ENCODE data around the gene KRTAP9-9. TPM values are rescaled to one million over a fixed set of nuclear protein-coding genes. Genes with fewer than 3 reads are reported as not detected.

The KRTAP9-9 gene
- total RNA-seq, 1 donor from 2014 or later, result not detected

DNA sequence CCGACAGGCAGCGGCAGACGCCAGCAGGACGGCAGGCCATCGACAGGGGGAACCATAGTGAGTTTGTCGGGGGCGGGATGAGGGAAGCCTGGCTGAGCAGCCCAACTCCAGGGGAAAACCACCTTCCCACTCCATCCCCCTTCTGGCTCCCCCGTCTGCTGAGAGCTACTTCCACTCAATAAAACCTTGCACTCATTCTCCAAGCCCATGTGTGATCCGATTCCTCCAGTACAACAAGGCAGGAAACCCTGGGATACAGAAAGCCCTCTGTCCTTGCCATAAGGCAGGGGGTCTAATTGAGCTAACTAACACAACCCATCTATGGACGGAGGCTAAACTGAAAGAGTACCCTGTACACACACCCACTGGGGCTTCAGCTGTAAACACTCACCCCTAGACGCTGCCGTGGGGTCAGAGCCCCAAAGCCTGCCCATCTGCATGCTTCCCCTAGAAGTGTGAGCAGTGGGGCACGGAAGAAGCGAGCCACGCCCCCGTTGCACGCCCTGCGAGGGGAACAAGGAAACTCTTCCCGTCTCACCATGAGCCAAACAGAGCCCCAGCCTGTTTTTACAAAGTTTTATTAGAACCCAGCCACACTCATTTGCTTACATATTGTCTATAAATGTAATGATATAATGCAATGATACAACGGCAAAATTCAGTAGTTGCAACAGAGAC is 43.4 kb downstream of the KRTAP9-9 start:
- TF ChIP-seq, protein P1, sequence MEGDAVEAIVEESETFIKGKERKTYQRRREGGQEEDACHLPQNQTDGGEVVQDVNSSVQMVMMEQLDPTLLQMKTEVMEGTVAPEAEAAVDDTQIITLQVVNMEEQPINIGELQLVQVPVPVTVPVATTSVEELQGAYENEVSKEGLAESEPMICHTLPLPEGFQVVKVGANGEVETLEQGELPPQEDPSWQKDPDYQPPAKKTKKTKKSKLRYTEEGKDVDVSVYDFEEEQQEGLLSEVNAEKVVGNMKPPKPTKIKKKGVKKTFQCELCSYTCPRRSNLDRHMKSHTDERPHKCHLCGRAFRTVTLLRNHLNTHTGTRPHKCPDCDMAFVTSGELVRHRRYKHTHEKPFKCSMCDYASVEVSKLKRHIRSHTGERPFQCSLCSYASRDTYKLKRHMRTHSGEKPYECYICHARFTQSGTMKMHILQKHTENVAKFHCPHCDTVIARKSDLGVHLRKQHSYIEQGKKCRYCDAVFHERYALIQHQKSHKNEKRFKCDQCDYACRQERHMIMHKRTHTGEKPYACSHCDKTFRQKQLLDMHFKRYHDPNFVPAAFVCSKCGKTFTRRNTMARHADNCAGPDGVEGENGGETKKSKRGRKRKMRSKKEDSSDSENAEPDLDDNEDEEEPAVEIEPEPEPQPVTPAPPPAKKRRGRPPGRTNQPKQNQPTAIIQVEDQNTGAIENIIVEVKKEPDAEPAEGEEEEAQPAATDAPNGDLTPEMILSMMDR (IDR thresholded peaks at IDR 0.05; ENCODE audit: unreplicated experiment), result no peak
- no peak overlapping the region for H3K27ac Mint-ChIP-seq
- no peak overlapping the region for H3K4me3 Mint-ChIP-seq
- peaks cover 6% of the 10 kb centered on the region for H3K36me3 Mint-ChIP-seq
- peaks cover 15% of the 10 kb centered on the region for H3K9me3 Mint-ChIP-seq
- no peak for DNase-seq (ENCODE audit: low spot score in 2 of 2, unreplicated experiment in 2 of 2)
- peaks cover 12% of the 10 kb centered on the region for H3K4me1 Mint-ChIP-seq
- H3K27me3 Mint-ChIP-seq (ENCODE audit: low read depth), result no peaks in the 10 kb centered on the region

DNA sequence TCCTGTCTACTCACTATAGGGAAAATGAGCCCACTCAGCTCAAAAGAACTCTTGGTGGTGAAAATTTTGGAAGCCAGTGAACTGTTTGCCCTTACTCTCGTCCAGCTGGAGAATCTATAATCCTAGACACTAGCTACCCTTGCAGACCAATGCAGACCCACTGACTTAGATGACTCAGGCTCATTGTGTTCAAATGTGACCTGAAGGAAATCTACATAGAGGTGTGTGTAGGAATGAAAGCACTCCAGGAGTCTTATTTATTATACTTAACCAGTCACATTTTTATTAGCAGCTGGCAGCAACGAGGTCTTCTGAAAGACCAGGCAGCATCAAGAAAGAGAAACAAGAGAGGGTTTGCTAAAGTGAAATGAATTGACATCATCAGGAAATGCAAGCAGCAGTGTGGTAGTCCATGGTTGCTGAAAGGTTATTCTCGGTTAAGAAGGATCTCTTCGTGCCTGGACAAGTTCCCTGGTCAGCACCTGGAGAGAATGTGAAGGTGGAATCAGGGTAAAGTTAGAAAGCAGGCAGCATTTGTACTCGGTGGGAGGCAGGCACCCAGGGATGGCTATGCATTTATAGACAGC is 46.1 kb downstream of the KRTAP9-9 start:
- Mint-ChIP-seq H3K9me3 (peaks cover 12% of the 10 kb centered on the region), H3K27ac (no peak overlapping the region), H3K4me3 (no peak overlapping the region), H3K36me3 (peaks cover 6% of the 10 kb centered on the region), H3K4me1 (peaks cover 4% of the 10 kb centered on the region), H3K27me3 (ENCODE audit: low read depth) (no peaks in the 10 kb centered on the region)
- no peak for DNase-seq (ENCODE audit: low spot score in 2 of 2, unreplicated experiment in 2 of 2)
- TF ChIP-seq, protein P1 (IDR thresholded peaks at IDR 0.05; ENCODE audit: unreplicated experiment), result no peak

DNA sequence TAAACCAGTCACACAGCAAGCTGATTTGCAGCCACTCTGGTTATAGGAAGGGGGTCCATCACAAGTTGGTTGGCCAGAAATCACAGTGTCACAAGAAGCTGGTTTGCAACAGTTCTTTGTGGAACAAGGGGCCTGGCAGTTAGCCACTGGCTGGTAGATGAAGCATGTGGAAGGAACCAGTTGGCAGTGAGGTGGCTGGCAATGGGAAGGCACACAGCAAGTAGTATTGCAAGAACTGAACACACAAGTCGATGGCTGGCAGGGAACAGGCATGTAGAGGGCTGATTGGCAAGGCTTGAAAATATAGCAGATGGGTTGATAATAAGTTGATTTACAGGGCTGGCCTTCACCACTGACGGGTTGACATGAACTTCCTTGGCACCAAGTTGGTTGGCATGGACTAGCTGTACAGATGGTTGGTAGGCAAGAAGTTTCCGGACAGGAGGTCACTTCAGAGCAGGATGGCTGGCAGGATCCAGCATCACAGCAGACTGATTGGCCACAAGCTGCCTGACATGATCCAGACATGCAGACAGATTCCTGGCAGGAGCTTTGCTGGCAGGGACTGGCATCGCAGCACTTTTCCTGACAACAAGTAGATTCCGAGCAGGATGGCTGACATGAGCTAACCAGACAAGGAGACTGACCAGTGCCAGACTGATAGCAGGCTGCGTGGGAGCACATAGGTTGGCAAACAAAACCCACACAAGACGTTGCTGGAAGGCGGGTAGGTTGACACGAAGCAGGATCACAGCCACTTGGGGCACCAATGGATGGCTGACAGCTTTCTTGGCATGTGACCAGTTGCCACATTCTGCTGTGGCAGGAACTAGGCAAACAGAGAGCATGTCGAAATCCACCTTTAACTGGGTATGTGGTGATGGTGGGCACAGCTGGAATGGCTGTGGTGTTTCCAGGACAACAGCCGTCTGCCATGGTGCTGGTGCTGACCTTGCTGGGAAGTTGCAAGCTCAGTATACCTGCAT is 47.0 kb downstream of the KRTAP9-9 start, which contains the start of gene KRTAP29-1:
Gene KRTAP29-1 (minus strand): TSS at position 936 of the 986 bp plus-strand sequence. CDS start 0 bp downstream, at position 936.
- Mint-ChIP-seq H3K4me1 (no peaks in the 10 kb centered on the region), H3K27ac (no peak within 1 kb of the TSS), H3K36me3 (peaks cover 6% of the 10 kb centered on the region), H3K4me3 (no peak within 1 kb of the TSS), H3K27me3 (ENCODE audit: low read depth) (no peaks in the 10 kb centered on the region), H3K9me3 (peaks cover 12% of the 10 kb centered on the region)
- TF ChIP-seq, protein P1 (IDR thresholded peaks at IDR 0.05; ENCODE audit: unreplicated experiment), result no peak
- no peak for DNase-seq (ENCODE audit: low spot score in 2 of 2, unreplicated experiment in 2 of 2)

DNA sequence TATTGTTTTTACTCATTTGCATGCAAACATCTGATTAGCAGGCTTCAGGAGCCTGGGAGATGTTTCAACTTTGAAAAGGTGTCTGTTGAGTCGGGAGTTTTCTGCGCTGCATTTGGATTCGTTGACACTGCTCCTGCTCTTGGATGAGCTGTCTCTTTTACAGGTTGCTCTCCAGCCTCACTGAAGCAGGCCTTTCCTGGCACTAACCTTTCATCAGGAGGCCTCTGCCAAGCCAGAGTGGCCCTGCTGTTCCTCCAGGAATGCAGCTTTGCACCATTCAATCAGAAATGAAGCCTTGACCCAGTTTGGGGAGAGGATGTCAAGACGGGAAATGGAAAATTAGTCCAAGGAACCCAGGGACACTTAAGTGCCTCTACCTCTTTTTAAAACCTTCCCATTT is 47.8 kb downstream of the KRTAP9-9 start:
- TF ChIP-seq, protein P1 (IDR thresholded peaks at IDR 0.05; ENCODE audit: unreplicated experiment), result no peak
- Mint-ChIP-seq H3K9me3 (peaks cover 12% of the 10 kb centered on the region), H3K36me3 (peaks cover 6% of the 10 kb centered on the region), H3K4me1 (no peaks in the 10 kb centered on the region), H3K27me3 (ENCODE audit: low read depth) (no peaks in the 10 kb centered on the region), H3K27ac (no peak overlapping the region), H3K4me3 (no peak overlapping the region)
- DNase-seq (ENCODE audit: low spot score in 2 of 2, unreplicated experiment in 2 of 2), result no peak

DNA sequence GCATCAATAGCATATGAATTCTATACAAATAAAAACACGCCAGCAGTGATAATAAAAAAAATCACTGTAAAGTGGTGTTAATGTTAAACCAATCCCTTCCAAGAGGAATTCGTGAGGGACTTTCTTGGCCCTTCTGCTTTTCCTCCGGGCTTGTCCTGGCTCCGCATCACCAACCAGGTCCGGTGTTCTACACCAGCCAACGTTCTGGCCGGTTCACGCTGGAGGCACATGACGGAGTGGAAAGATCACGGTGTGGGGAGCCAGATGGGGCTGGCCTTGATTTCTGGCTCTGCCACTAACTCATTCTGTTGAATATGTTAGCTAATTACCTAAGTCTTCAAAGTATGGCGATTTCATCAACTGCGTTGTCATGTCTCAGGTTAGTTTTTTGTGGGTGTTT is 48.9 kb downstream of the KRTAP9-9 start:
- Mint-ChIP-seq H3K27me3 (ENCODE audit: low read depth) (no peaks in the 10 kb centered on the region), H3K9me3 (peaks cover 12% of the 10 kb centered on the region), H3K4me3 (no peak overlapping the region), H3K4me1 (no peaks in the 10 kb centered on the region), H3K36me3 (peaks cover 6% of the 10 kb centered on the region), H3K27ac (no peak overlapping the region)
- TF ChIP-seq, protein P1 (IDR thresholded peaks at IDR 0.05; ENCODE audit: unreplicated experiment), result no peak
- no peak for DNase-seq (ENCODE audit: low spot score in 2 of 2, unreplicated experiment in 2 of 2)

Other genes starting within 250 kb of the KRTAP9-9 start
- 0.41 to 1.3 TPM (median 0.95 TPM) in 3 replicates for gene KRTAP3-1, start 246.3 kb upstream of the KRTAP9-9 start, total RNA-seq
- not detected in 3 replicates for gene KRTAP1-5, start 228.2 kb upstream of the KRTAP9-9 start, total RNA-seq
- gene KRTAP1-4, start 225.2 kb upstream of the KRTAP9-9 start, total RNA-seq, result not detected in 3 replicates
- gene KRTAP1-3, start 220.5 kb upstream of the KRTAP9-9 start, total RNA-seq, result not detected in 3 replicates
- not detected in 3 replicates for gene KRTAP1-1, start 213.9 kb upstream of the KRTAP9-9 start, total RNA-seq
- gene KRTAP2-1, start 208.1 kb upstream of the KRTAP9-9 start, total RNA-seq, result not detected in 3 replicates
- gene KRTAP2-2, start 200.2 kb upstream of the KRTAP9-9 start, total RNA-seq, result not detected in 3 replicates
- gene KRTAP2-3, start 195.3 kb upstream of the KRTAP9-9 start, total RNA-seq, result 0.45 to 0.91 TPM (median 0.69 TPM) in 3 replicates
- gene KRTAP2-4, start 189.5 kb upstream of the KRTAP9-9 start, total RNA-seq, result not detected in 3 replicates
- not detected in 3 replicates for gene KRTAP4-7, start 171.2 kb upstream of the KRTAP9-9 start, total RNA-seq
- not detected in 3 replicates for gene KRTAP4-8, start 157.2 kb upstream of the KRTAP9-9 start, total RNA-seq
- gene KRTAP4-16, start 153.2 kb upstream of the KRTAP9-9 start, total RNA-seq, result not detected in 3 replicates
- not detected in 3 replicates for gene KRTAP4-9, start 150.0 kb upstream of the KRTAP9-9 start, total RNA-seq
- gene KRTAP4-11, start 137.0 kb upstream of the KRTAP9-9 start, total RNA-seq, result not detected in 3 replicates
- not detected in 3 replicates for gene KRTAP4-12, start 131.2 kb upstream of the KRTAP9-9 start, total RNA-seq
- gene KRTAP4-6, start 114.8 kb upstream of the KRTAP9-9 start, total RNA-seq, result not detected in 3 replicates
- gene KRTAP4-5, start 105.6 kb upstream of the KRTAP9-9 start, total RNA-seq, result not detected in 3 replicates
- not detected in 3 replicates for gene KRTAP4-4, start 94.6 kb upstream of the KRTAP9-9 start, total RNA-seq
- not detected in 3 replicates for gene KRTAP4-3, start 87.2 kb upstream of the KRTAP9-9 start, total RNA-seq
- gene KRTAP4-2, start 77.2 kb upstream of the KRTAP9-9 start, total RNA-seq, result not detected in 3 replicates
- not detected in 3 replicates for gene KRTAP4-1, start 70.5 kb upstream of the KRTAP9-9 start, total RNA-seq
- gene KRTAP9-1, start 65.5 kb upstream of the KRTAP9-9 start, total RNA-seq, result not detected in 3 replicates
- not detected in 3 replicates for gene KRTAP9-2, start 28.7 kb upstream of the KRTAP9-9 start, total RNA-seq
- gene KRTAP9-3, start 22.9 kb upstream of the KRTAP9-9 start, total RNA-seq, result not detected in 3 replicates
- not detected in 3 replicates for gene KRTAP9-8, start 17.4 kb upstream of the KRTAP9-9 start, total RNA-seq
- not detected in 3 replicates for gene KRTAP9-4, start 5.7 kb upstream of the KRTAP9-9 start, total RNA-seq
- gene KRTAP9-6, start 10.0 kb downstream of the KRTAP9-9 start, total RNA-seq, result not detected in 3 replicates
- not detected in 3 replicates for gene KRTAP9-7, start 20.3 kb downstream of the KRTAP9-9 start, total RNA-seq
- gene KRTAP29-1, start 47.5 kb downstream of the KRTAP9-9 start, total RNA-seq, result not detected in 3 replicates
- gene KRTAP16-1, start 53.9 kb downstream of the KRTAP9-9 start, total RNA-seq, result not detected in 3 replicates
- gene KRTAP17-1, start 60.3 kb downstream of the KRTAP9-9 start, total RNA-seq, result not detected in 3 replicates
- gene KRT33A, start 95.4 kb downstream of the KRTAP9-9 start, total RNA-seq, result not detected in 3 replicates
- not detected in 3 replicates for gene KRT33B, start 114.4 kb downstream of the KRTAP9-9 start, total RNA-seq
- not detected in 3 replicates for gene KRT34, start 126.9 kb downstream of the KRTAP9-9 start, total RNA-seq
- not detected in 3 replicates for gene KRT31, start 142.2 kb downstream of the KRTAP9-9 start, total RNA-seq
- gene KRT37, start 169.2 kb downstream of the KRTAP9-9 start, total RNA-seq, result not detected in 3 replicates
- not detected in 3 replicates for gene KRT38, start 185.6 kb downstream of the KRTAP9-9 start, total RNA-seq
- gene KRT32, start 212.0 kb downstream of the KRTAP9-9 start, total RNA-seq, result not detected in 3 replicates
- gene KRT35, start 225.8 kb downstream of the KRTAP9-9 start, total RNA-seq, result not detected in 3 replicates
- not detected in 3 replicates for gene KRT36, start 234.5 kb downstream of the KRTAP9-9 start, total RNA-seq